Urothelium cell line (cell line): Measurements from ENCODE around the gene SALL1.

ENCODE experiments used
- DNase-seq: peaks from one replicate; pipeline ENCODE4 v3.0.0; 2011; ENCODE audit warnings: low spot score, mixed read lengths
- FAIRE-seq: peaks from 2 replicates; lab custom pipeline; 2011; peaks lifted over from hg19 to GRCh38; lab: Jason Lieb, UNC

Gene SALL1

GRCh38 chr16:51114382-51114781 lies 36.7 kb downstream of the SALL1 start:
- FAIRE-seq, result no peak
- no peak for DNase-seq

GRCh38 chr16:51113236-51114125 lies 37.6 kb downstream of the SALL1 start:
- FAIRE-seq (no peak), DNase-seq (no peak)

GRCh38 chr16:51112323-51112722 lies 38.7 kb downstream of the SALL1 start:
- no peak for FAIRE-seq
- DNase-seq, result no peak

GRCh38 chr16:51111759-51112158 lies 39.3 kb downstream of the SALL1 start:
- FAIRE-seq, result no peak
- DNase-seq, result no peak

- FAIRE-seq, result no peak
These were observed 40.3 kb downstream of the SALL1 start for GRCh38 chr16:51110700-51111157.

GRCh38 chr16:51109173-51109572 lies 41.9 kb downstream of the SALL1 start:
- no peak for DNase-seq
- no peak for FAIRE-seq

More at GRCh38 chr16:51110700-51111157, 40.3 kb downstream of the SALL1 start:
- no peak for DNase-seq

- DNase-seq, result no peak
- no peak for FAIRE-seq
These were observed 43.3 kb downstream of the SALL1 start for GRCh38 chr16:51107742-51108141.

- FAIRE-seq (no peak), DNase-seq (no peak)
These were observed 44.5 kb downstream of the SALL1 start for GRCh38 chr16:51106535-51106934.

GRCh38 chr16:51103590-51103989 lies 47.5 kb downstream of the SALL1 start:
- FAIRE-seq, result no peak
- DNase-seq, result no peak

GRCh38 chr16:51097729-51098128 lies 53.3 kb downstream of the SALL1 start:
- DNase-seq, result no peak
- FAIRE-seq, result no peak

GRCh38 chr16:51095890-51096626 lies 55.0 kb downstream of the SALL1 start:
- no peak for FAIRE-seq
- no peak for DNase-seq

- FAIRE-seq (no peak), DNase-seq (no peak)
These were observed 55.8 kb downstream of the SALL1 start for GRCh38 chr16:51095084-51095881.

GRCh38 chr16:51093726-51094280 lies 57.3 kb downstream of the SALL1 start:
- DNase-seq (no peak), FAIRE-seq (no peak)
